SK-N-SH treated with all-trans-retinoic acid at 6 μM for 48 hours (cell line): ENCODE data around the gene FCER1G.

ENCODE experiments used
- ARNTL ChIP-seq: fragments of 450-650 bp; formaldehyde crosslinking; IDR thresholded peaks from 2 replicates; pipeline ENCODE4 v1.5.0; 2020; ENCODE audit warnings: low read depth, mild to moderate bottlenecking, moderate library complexity, borderline replicate concordance
- BACH2 ChIP-seq: fragments of 250-450 bp; sonication (Bioruptor Pico); IDR thresholded peaks from 2 replicates; pipeline ENCODE4 v1.9.0; 2021; ENCODE audit warnings: mild to moderate bottlenecking, borderline replicate concordance
- CREB5 ChIP-seq: fragments of 250-450 bp; sonication (Bioruptor Pico); IDR thresholded peaks from 2 replicates; pipeline ENCODE4 v1.5.1; 2020; ENCODE audit warnings: low read depth, mild to moderate bottlenecking, moderate library complexity
- CSDC2 ChIP-seq: fragments of 250-450 bp; sonication (Bioruptor Pico); IDR thresholded peaks from 2 replicates; pipeline ENCODE4 v1.5.0; 2020; ENCODE audit warnings: mild to moderate bottlenecking, moderate library complexity
- ESRRG ChIP-seq: fragments of 250-450 bp; sonication (Bioruptor Pico); IDR thresholded peaks from 2 replicates; pipeline ENCODE4 v1.6.1; 2021; ENCODE audit warnings: mild to moderate bottlenecking
- OSR1 ChIP-seq: fragments of 250-450 bp; sonication (Bioruptor Pico); IDR thresholded peaks from 2 replicates; pipeline ENCODE4 v1.8.0; 2022; ENCODE audit warnings: moderate library complexity, mild to moderate bottlenecking, inconsistent platforms
- PATZ1 ChIP-seq: fragments of 250-450 bp; sonication (Bioruptor Pico); IDR thresholded peaks from 2 replicates; pipeline ENCODE4 v1.8.0; 2020; ENCODE audit warnings: mild to moderate bottlenecking, moderate library complexity, borderline replicate concordance
- PPARA ChIP-seq: fragments of 250-450 bp; sonication (Bioruptor Pico); IDR thresholded peaks from 2 replicates; pipeline ENCODE4 v1.5.0; 2020; ENCODE audit warnings: mild to moderate bottlenecking, borderline replicate concordance
- SNAI2 ChIP-seq: fragments of 250-450 bp; sonication (Bioruptor Pico); IDR thresholded peaks from 2 replicates; pipeline ENCODE4 v1.5.0; 2020; ENCODE audit warnings: mild to moderate bottlenecking, moderate library complexity
- TCF4 ChIP-seq: fragments of 250-450 bp; sonication (Bioruptor Pico); IDR thresholded peaks from 2 replicates; pipeline ENCODE4 v1.8.0; 2021; ENCODE audit warnings: mild to moderate bottlenecking, moderate library complexity, borderline replicate concordance
- ZFP3 ChIP-seq: fragments of 250-450 bp; sonication (Bioruptor Pico); IDR thresholded peaks from 2 replicates; pipeline ENCODE4 v1.5.0; 2020; ENCODE audit warnings: mild to moderate bottlenecking, moderate library complexity
- ZNF70 ChIP-seq: fragments of 450-650 bp; formaldehyde crosslinking; IDR thresholded peaks from 2 replicates; pipeline ENCODE4 v1.5.0; 2020; ENCODE audit warnings: mild to moderate bottlenecking, moderate library complexity
- ZNF8 ChIP-seq: fragments of 450-650 bp; formaldehyde crosslinking; IDR thresholded peaks from 2 replicates; pipeline ENCODE4 v1.5.0; 2020; ENCODE audit warnings: mild to moderate bottlenecking, moderate library complexity
- TF ChIP-seq, protein P1 (sequence below): fragments of 250-450 bp; sonication (Bioruptor Pico); IDR thresholded peaks from 2 replicates; pipeline ENCODE4 v1.8.0; 2021; ENCODE audit warnings: low read depth, mild to moderate bottlenecking, moderate library complexity, borderline replicate concordance

DNA sequence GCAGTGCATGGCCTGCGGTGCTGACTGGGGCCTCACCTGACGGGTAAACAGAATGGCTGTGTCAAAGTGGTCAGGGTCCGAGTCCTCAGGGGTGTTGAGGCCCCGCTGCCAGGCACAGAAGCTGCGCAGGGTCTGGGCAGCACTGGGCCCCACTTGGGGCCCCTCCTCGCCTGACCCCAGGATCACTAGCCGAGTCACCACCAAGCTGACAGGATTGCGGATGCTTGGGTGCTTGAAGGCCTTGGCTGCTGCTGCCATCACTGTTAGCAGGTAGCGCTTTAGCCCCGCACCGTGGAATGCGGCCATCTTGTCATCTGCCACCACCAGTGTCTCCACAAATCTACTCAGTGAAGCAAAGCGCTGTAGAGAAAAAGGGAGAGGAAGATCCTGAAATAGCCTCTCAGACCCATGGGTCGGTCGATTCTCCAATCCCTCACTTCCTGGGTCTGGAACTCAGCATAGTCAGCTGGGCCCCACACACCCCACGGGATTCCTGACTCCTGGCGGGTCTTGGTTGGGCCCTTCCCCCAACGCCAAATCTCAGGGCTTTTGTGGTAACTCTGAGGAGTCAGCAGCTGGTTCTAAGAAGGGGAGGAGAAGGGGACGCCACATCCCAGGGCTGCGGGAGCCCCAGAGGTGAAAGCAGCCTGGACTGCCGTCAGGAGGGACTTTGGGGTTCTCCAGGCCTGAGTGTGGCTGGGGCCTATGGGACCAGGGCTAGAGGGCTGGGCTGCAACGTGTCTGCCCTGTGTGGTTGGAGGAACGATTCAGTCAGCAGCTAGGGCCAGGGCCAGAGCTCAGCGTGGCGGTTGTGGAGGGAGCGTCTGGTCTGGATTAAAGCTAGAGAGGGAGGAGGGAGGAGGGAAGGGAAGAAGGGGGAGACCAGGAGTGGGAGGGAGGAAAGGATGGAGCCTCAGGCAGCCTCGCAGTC is 18.3 kb upstream of the FCER1G start:
- no peak for TF ChIP-seq PATZ1
- TF ChIP-seq SNAI2 (CRISPR knock-in tag), result no peak
- no peak for TF ChIP-seq ZNF70 (CRISPR knock-in tag)
- no peak for TF ChIP-seq BACH2 (CRISPR knock-in tag)
- TF ChIP-seq CREB5 (CRISPR knock-in tag), result no peak
- TF ChIP-seq ARNTL, result no peak
- TF ChIP-seq ZFP3, result no peak
- no peak for TF ChIP-seq ESRRG (CRISPR knock-in tag)
- no peak for TF ChIP-seq OSR1 (CRISPR knock-in tag)
- TF ChIP-seq, protein P1, sequence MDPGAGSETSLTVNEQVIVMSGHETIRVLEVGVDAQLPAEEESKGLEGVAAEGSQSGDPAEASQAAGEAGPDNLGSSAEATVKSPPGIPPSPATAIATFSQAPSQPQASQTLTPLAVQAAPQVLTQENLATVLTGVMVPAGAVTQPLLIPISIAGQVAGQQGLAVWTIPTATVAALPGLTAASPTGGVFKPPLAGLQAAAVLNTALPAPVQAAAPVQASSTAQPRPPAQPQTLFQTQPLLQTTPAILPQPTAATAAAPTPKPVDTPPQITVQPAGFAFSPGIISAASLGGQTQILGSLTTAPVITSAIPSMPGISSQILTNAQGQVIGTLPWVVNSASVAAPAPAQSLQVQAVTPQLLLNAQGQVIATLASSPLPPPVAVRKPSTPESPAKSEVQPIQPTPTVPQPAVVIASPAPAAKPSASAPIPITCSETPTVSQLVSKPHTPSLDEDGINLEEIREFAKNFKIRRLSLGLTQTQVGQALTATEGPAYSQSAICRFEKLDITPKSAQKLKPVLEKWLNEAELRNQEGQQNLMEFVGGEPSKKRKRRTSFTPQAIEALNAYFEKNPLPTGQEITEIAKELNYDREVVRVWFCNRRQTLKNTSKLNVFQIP (CRISPR knock-in tag), result no peak
- no peak for TF ChIP-seq PPARA (CRISPR knock-in tag)
- TF ChIP-seq ZNF8 (CRISPR knock-in tag), result no peak
- 0 out of 2 replicates have a peak, but pooled peaks have one; percentile 45 for TF ChIP-seq CSDC2 (CRISPR knock-in tag)
- peak; percentile 34; the same call in 1 of the 2 replicates for TF ChIP-seq TCF4 (CRISPR knock-in tag)
